Caco-2 (cell line): ENCODE results near the gene DCPS. TPM values are rescaled to one million over a fixed set of nuclear protein-coding genes. Genes with fewer than 3 reads are reported as not detected.

Experiments
- BruUV-seq: library from RNA; stranded (reverse); fragments of 400-500 nt; replicated peaks from 2 replicates; lab custom pipeline; 2021; lab: Mats Ljungman, UMichigan
- CTCF ChIA-PET: fragments of 300-600 bp; sonication (Branson Sonifier 250); formaldehyde crosslinking; loops from one replicate; lab custom pipeline; 2022; ENCODE audit warnings: antibody characterized with exemption; lab: Charles Lee
- POLR2A ChIA-PET: fragments of 300-600 bp; sonication (Branson Sonifier 250); formaldehyde crosslinking; loops from one replicate; lab custom pipeline; 2022; ENCODE audit warnings: antibody characterized with exemption; lab: Charles Lee
- DNase-seq, 2 experiments: peaks; one replicate each; pipeline versions ENCODE4 v3.0.0 to v3.0.0-alpha.2; 2020 to 2022
- H3K27me3 ChIP-seq: replicated peaks from 2 replicates; pipeline ENCODE4 v1.6.0; 2011; ENCODE audit warnings: low read length; ENCODE audit not compliant: control insufficient read depth, insufficient read depth
- H3K36me3 ChIP-seq: 2 replicates; pipeline ENCODE4 v1.5.1; 2011; ENCODE audit warnings: low read length; ENCODE audit not compliant: control insufficient read depth, insufficient read depth
- H3K4me1 ChIP-seq: fragments of 250-450 bp; sonication (Bioruptor Pico); 2 replicates; pipeline ENCODE4 v1.5.1; 2020; ENCODE audit warnings: mild to moderate bottlenecking
- H3K4me3 ChIP-seq: 2 replicates; pipeline ENCODE4 v1.5.1; 2011; ENCODE audit warnings: low read depth, mild to moderate bottlenecking, control low read depth, low read length
- H3K9me3 ChIP-seq: fragments of 250-450 bp; sonication (Bioruptor Pico); 2 replicates; pipeline ENCODE4 v1.5.1; 2020; ENCODE audit warnings: mild to moderate bottlenecking, moderate library complexity
- H3K27ac Mint-ChIP-seq: one replicate; pipeline ENCODE4 v1.8.0; 2022; ENCODE audit warnings: mixed read lengths; ENCODE audit not compliant: unreplicated experiment
- H3K27me3 Mint-ChIP-seq: one replicate; pipeline ENCODE4 v1.8.0; 2022; ENCODE audit warnings: mixed read lengths; ENCODE audit not compliant: insufficient read depth, unreplicated experiment
- H3K36me3 Mint-ChIP-seq: one replicate; pipeline ENCODE4 v1.8.0; 2022; ENCODE audit warnings: mild to moderate bottlenecking, mixed read lengths; ENCODE audit not compliant: insufficient read depth, unreplicated experiment
- H3K4me1 Mint-ChIP-seq: one replicate; pipeline ENCODE4 v1.8.0; 2022; ENCODE audit warnings: low read depth, mixed read lengths; ENCODE audit not compliant: unreplicated experiment
- H3K4me3 Mint-ChIP-seq: one replicate; pipeline ENCODE4 v1.8.0; 2022; ENCODE audit warnings: mild to moderate bottlenecking, moderate library complexity, mixed read lengths; ENCODE audit not compliant: unreplicated experiment
- H3K9me3 Mint-ChIP-seq: one replicate; pipeline ENCODE4 v1.8.0; 2022; ENCODE audit warnings: mixed read lengths; ENCODE audit not compliant: unreplicated experiment
- intact Hi-C: fragments of 100-400 bp; cut with micrococcal nuclease; formaldehyde crosslinking; loops from one replicate; pipeline ENCODE4 v1.10.0; 2022; ENCODE audit not compliant: unreplicated experiment
- total RNA-seq: library from RNA; stranded (reverse); gene quantifications from 2 replicates; pipeline ENCODE4 v1.2.3, GENCODE V29; 2022
- TF ChIP-seq, protein P1 (sequence below), 2 experiments: fragments of 200-600 bp in 1 of 2; IDR thresholded peaks; 1 replicate in 1 of 2; 2 replicates in 1 of 2; pipeline versions ENCODE4 v1.5.1 to v1.8.0; 2011 to 2022; ENCODE audit warnings: antibody characterized with exemption in 1 of 2, control low read depth in 1 of 2, inconsistent platforms in 1 of 2, low read depth in 1 of 2, low read length in 1 of 2, mild to moderate bottlenecking in 1 of 2, moderate library complexity in 1 of 2; ENCODE audit not compliant: insufficient read depth in 1 of 2, severe bottlenecking in 1 of 2, unreplicated experiment in 1 of 2

The DCPS gene
- total RNA-seq, 1 experiment from 2014 or later = 40.4 TPM

DNA sequence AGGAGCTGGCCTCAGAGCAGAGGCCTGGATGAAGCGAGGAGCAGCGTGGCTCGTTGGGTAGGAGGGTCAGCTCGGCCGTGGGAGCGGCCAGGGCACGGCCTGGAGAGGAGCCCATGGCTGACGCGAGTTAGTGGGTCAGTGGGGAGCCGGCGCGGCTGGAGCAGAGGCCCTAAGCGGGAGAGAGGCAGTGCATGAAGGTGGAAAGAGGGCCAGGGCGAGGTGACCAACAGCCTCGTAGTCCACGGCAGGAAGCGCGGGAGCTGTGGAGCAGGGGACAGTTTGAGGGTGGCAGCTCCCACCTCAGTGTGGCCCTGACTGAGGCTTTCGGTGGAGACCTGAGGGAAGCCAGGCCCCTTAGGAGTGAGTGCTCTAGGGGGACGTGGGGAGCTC, 24.1 kb downstream of the DCPS start:
- TF ChIP-seq, protein P1, sequence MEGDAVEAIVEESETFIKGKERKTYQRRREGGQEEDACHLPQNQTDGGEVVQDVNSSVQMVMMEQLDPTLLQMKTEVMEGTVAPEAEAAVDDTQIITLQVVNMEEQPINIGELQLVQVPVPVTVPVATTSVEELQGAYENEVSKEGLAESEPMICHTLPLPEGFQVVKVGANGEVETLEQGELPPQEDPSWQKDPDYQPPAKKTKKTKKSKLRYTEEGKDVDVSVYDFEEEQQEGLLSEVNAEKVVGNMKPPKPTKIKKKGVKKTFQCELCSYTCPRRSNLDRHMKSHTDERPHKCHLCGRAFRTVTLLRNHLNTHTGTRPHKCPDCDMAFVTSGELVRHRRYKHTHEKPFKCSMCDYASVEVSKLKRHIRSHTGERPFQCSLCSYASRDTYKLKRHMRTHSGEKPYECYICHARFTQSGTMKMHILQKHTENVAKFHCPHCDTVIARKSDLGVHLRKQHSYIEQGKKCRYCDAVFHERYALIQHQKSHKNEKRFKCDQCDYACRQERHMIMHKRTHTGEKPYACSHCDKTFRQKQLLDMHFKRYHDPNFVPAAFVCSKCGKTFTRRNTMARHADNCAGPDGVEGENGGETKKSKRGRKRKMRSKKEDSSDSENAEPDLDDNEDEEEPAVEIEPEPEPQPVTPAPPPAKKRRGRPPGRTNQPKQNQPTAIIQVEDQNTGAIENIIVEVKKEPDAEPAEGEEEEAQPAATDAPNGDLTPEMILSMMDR (IDR thresholded peaks at IDR 0.05; ENCODE audit: insufficient read depth in 1 of 2, low read depth in 1 of 2, low read length in 1 of 2, severe bottlenecking in 1 of 2, unreplicated experiment in 1 of 2) = no peak
- no peak overlapping the region for H3K4me3 ChIP-seq
- H3K4me1 ChIP-seq = peaks cover under 1% of the 10 kb centered on the region; the same call in 1 of the 2 replicates
- H3K36me3 ChIP-seq = peaks cover 1% of the 10 kb centered on the region; the same call in 1 of the 2 replicates
- Mint-ChIP-seq H3K27me3 (no peaks in the 10 kb centered on the region), H3K27ac (peak overlapping the region; percentile 45), H3K36me3 (peaks cover 5% of the 10 kb centered on the region), H3K4me1 (peaks cover under 1% of the 10 kb centered on the region), H3K4me3 (no peak overlapping the region), H3K9me3 (no peaks in the 10 kb centered on the region)
- DNase-seq = no peak
- intact Hi-C loops = no loop called here
- BruUV-seq = no TSS peak
- H3K27me3 ChIP-seq = no peaks in the 10 kb centered on the region
- CTCF ChIA-PET = no interaction called here
- H3K9me3 ChIP-seq = no peaks in the 10 kb centered on the region
- POLR2A ChIA-PET = interaction anchor here (0.6 kb wide), 1 partner anchor 42 kb away, joined by 3 read pairs; no protein-coding TSS in a partner anchor

DNA sequence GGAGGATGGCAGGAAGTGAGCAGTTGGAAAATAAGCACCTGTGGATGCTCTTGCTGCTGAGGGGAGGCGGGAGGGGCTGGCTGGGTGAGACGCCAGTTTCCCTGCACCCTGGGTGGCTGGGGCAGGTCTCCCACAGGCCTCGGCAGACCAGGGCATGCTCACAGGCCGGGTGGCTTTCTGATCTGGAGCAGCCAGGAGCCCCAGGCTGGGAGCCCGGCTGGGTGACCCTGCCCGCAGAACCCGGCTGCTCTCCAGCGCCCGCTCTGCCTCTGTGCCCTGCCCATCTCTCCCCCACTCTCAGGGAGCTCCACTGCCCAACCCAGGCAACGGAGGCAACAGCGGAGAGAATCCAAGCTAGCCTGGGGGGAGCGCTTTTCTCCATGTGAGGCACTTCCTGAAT, 24.6 kb downstream of the DCPS start:
- TF ChIP-seq, protein P1 (IDR thresholded peaks at IDR 0.05; ENCODE audit: insufficient read depth in 1 of 2, low read depth in 1 of 2, low read length in 1 of 2, severe bottlenecking in 1 of 2, unreplicated experiment in 1 of 2) = no peak
- CTCF ChIA-PET = no interaction called here
- Mint-ChIP-seq H3K27me3 (no peaks in the 10 kb centered on the region), H3K36me3 (peaks cover 5% of the 10 kb centered on the region), H3K4me3 (no peak overlapping the region), H3K27ac (peak overlapping the region; percentile 45), H3K9me3 (no peaks in the 10 kb centered on the region), H3K4me1 (peaks cover 5% of the 10 kb centered on the region)
- peaks cover 1% of the 10 kb centered on the region; the same call in 1 of the 2 replicates for H3K36me3 ChIP-seq
- peaks cover 5% of the 10 kb centered on the region; the same call in 1 of the 2 replicates for H3K4me1 ChIP-seq
- H3K9me3 ChIP-seq = no peaks in the 10 kb centered on the region
- H3K4me3 ChIP-seq = no peak overlapping the region
- intact Hi-C loops = no loop called here
- H3K27me3 ChIP-seq = no peaks in the 10 kb centered on the region
- no peak for DNase-seq
- no TSS peak for BruUV-seq
- POLR2A ChIA-PET = no interaction called here

DNA sequence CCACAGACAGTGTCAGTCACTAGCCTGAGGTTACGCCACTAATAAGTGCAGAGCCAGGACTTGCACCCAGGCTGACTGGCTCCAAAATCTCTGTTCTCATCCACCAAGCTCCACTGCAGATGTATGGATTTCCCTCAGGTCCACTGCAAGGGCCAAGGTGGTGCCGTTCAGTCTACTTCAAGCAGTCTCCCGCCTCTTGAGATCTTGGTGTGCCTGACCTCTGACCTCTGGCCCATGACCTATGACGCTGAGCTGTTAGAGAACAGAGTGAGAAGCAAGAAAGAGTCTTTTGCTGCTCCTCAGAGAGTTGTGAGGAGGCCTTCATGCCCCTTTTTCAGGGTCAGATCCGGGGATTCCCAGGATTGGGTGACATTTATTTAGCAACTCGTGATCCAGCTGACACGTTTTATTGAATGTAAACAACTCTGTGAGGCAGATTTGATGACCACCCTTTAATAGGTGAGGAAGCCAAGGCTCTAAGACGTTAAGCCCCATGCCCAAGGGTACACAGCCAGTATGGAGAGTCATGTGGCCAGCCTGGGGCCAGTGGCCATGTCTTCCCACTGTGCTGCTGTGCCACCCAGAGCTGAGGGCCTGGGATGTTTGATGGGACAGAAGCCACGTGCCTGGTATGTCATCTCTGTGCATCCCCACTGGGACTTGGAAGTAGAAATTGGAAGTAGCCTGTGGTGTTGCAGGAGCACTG, 25.2 kb downstream of the DCPS start:
- H3K4me3 Mint-ChIP-seq = no peak overlapping the region
- intact Hi-C loops = no loop called here
- peaks cover 6% of the 10 kb centered on the region; the same call in 1 of the 2 replicates for H3K4me1 ChIP-seq
- peaks cover 11% of the 10 kb centered on the region for H3K4me1 Mint-ChIP-seq
- no TSS peak for BruUV-seq
- no peaks in the 10 kb centered on the region for H3K9me3 Mint-ChIP-seq
- TF ChIP-seq, protein P1 (IDR thresholded peaks at IDR 0.05; ENCODE audit: insufficient read depth in 1 of 2, low read depth in 1 of 2, low read length in 1 of 2, severe bottlenecking in 1 of 2, unreplicated experiment in 1 of 2) = no peak
- peaks cover 1% of the 10 kb centered on the region; the same call in 1 of the 2 replicates for H3K36me3 ChIP-seq
- H3K27me3 Mint-ChIP-seq = no peaks in the 10 kb centered on the region
- no peaks in the 10 kb centered on the region for H3K27me3 ChIP-seq
- no peaks in the 10 kb centered on the region for H3K9me3 ChIP-seq
- peaks cover 5% of the 10 kb centered on the region for H3K36me3 Mint-ChIP-seq
- ChIA-PET POLR2A (no interaction called here), CTCF (interaction anchor here (1.5 kb wide), 1 partner anchor 19 kb away, joined by 4 read pairs; no protein-coding TSS in a partner anchor)
- no peak overlapping the region for H3K27ac Mint-ChIP-seq
- no peak for DNase-seq
- H3K4me3 ChIP-seq = no peak overlapping the region
